ENCODE results near the gene PDE8B. TPM values are rescaled to one million over a fixed set of nuclear protein-coding genes. Genes with fewer than 3 reads are reported as not detected.

The PDE8B gene
- total RNA-seq, 1 donor from 2014 or later: not detected

DNA sequence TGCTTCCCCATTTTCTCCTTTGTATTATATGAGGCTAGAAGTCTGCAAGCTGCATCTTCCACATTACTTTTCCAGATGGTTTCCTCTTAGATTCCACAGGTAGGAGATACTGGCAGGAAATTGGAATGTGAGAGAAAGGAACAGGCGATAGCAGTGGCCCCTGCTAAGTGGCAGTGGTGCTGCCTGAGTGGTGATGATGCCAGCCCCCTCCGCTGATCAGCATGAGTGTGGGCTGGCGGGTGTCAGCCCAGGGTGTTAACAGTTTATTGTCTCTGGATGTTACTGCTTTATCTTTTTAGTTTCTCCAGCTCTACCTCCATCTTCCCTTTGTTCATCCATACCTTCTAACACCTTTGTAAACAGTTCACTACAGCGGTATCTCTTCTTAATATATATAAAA lies 13.2 kb downstream of the PDE8B start:
- CTCF ChIA-PET: no interaction called here
- Mint-ChIP-seq H3K9me3 (no peaks in the 10 kb centered on the region), H3K27me3 (peaks cover 17% of the 10 kb centered on the region), H3K36me3 (ENCODE audit: low read depth) (no peaks in the 10 kb centered on the region), H3K27ac (no peak overlapping the region), H3K4me3 (no peak overlapping the region), H3K4me1 (no peaks in the 10 kb centered on the region)
- intact Hi-C loops (cut with micrococcal nuclease): loop anchor here (10.0 kb wide), 1 partner anchor 271 kb away; the partner anchor contains the start of gene WDR41
- DNase-seq: no peak
- POLR2A ChIA-PET: no interaction called here
- no peak for ATAC-seq (ENCODE audit: low read depth)
- TF ChIP-seq, protein P1, sequence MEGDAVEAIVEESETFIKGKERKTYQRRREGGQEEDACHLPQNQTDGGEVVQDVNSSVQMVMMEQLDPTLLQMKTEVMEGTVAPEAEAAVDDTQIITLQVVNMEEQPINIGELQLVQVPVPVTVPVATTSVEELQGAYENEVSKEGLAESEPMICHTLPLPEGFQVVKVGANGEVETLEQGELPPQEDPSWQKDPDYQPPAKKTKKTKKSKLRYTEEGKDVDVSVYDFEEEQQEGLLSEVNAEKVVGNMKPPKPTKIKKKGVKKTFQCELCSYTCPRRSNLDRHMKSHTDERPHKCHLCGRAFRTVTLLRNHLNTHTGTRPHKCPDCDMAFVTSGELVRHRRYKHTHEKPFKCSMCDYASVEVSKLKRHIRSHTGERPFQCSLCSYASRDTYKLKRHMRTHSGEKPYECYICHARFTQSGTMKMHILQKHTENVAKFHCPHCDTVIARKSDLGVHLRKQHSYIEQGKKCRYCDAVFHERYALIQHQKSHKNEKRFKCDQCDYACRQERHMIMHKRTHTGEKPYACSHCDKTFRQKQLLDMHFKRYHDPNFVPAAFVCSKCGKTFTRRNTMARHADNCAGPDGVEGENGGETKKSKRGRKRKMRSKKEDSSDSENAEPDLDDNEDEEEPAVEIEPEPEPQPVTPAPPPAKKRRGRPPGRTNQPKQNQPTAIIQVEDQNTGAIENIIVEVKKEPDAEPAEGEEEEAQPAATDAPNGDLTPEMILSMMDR (IDR thresholded peaks at IDR 0.05): no peak

DNA sequence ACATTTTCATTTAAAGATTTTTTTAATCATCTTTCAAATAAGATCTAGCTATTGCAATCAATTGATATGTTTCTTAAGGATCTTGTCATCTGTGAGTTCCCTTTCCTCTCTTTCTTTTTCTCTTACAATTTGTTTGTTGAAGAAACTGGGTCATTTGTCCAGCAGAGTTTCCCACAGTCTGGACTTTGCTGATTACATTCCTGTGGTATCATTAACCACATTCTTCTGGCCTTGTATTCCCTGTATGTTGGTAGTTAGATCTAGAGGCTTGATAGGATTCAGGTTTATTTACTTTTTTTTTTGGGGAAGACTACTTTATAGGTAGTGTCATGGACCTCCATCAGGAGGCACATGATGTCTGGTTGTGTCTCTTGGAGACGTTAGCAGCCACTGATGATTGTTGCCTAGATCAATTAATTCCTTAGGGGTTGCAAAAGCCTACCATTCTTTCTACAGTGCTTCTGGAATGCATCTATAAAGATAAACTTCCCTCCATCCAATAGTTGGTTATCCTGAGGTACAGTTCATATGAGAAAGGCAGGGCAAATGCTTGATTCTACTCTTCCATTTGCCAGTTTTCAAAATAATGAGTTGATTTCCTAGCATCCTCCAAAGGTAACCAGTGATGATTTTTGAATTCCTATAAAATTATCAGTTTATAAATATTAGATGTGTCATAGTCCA lies 14.3 kb downstream of the PDE8B start:
- TF ChIP-seq, protein P1 (IDR thresholded peaks at IDR 0.05): no peak
- ATAC-seq (ENCODE audit: low read depth) (no peak), DNase-seq (no peak)
- intact Hi-C loops (cut with micrococcal nuclease): loop anchor here (10.0 kb wide), 1 partner anchor 270 kb away; the partner anchor contains the start of gene WDR41
- ChIA-PET CTCF (no interaction called here), POLR2A (no interaction called here)
- Mint-ChIP-seq H3K4me3 (no peak overlapping the region), H3K9me3 (peaks cover 3% of the 10 kb centered on the region), H3K27ac (no peak overlapping the region), H3K27me3 (peaks cover 12% of the 10 kb centered on the region), H3K4me1 (no peaks in the 10 kb centered on the region), H3K36me3 (ENCODE audit: low read depth) (no peaks in the 10 kb centered on the region)

DNA sequence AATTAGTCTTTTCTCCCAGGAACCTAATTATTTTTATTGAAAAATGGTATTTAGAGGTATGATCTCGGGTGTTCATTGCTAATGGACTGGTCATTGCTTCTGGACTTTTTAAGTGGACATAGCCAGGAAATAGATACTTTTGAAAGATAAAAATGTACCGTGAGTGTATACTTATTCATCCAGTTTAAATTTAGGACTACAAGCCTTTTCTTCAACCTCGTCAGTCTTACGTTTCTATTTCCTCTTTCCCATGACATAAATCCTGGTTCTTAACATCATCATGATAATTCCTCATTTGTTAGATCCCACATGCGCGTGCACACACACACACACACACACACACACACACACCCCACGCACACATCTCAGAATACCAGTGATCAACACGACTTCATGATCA lies 15.1 kb downstream of the PDE8B start:
- Mint-ChIP-seq H3K27ac (no peak overlapping the region), H3K4me3 (no peak overlapping the region), H3K4me1 (no peaks in the 10 kb centered on the region), H3K9me3 (peaks cover 6% of the 10 kb centered on the region), H3K27me3 (peaks cover 12% of the 10 kb centered on the region), H3K36me3 (ENCODE audit: low read depth) (no peaks in the 10 kb centered on the region)
- POLR2A ChIA-PET: no interaction called here
- CTCF ChIA-PET: no interaction called here
- ATAC-seq (ENCODE audit: low read depth): no peak
- TF ChIP-seq, protein P1 (IDR thresholded peaks at IDR 0.05): no peak
- intact Hi-C loops (cut with micrococcal nuclease): loop anchor here (10.0 kb wide), 1 partner anchor 269 kb away; the partner anchor contains the start of gene WDR41
- DNase-seq: no peak

DNA sequence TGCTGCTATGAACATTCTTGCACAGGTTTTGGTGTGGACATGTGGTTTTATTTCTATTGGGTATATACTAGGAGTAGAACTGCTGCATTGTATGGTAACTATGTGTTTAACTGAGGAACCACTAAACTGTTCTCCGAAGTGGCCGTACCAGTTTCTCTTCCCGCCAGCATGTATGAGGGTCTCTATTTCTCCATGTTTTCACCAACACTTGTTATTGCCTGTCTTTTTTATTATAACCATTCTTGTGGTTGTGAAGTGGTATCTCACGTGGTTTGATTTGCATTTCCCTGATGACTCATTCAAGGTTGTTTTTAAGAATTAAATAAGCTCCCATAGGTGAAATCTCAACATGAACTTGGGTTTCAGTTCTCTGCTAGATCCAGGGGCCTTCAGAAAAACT lies 19.4 kb downstream of the PDE8B start:
- Mint-ChIP-seq H3K27me3 (peaks cover 4% of the 10 kb centered on the region), H3K9me3 (peaks cover 6% of the 10 kb centered on the region), H3K4me1 (peaks cover 9% of the 10 kb centered on the region), H3K4me3 (no peak overlapping the region), H3K36me3 (ENCODE audit: low read depth) (no peaks in the 10 kb centered on the region), H3K27ac (no peak overlapping the region)
- ATAC-seq (ENCODE audit: low read depth) (no peak), DNase-seq (no peak)
- CTCF ChIA-PET: no interaction called here
- intact Hi-C loops (cut with micrococcal nuclease): loop anchor here (10.0 kb wide), 1 partner anchor 265 kb away; the partner anchor contains the start of gene WDR41
- POLR2A ChIA-PET: no interaction called here
- TF ChIP-seq, protein P1 (IDR thresholded peaks at IDR 0.05): no peak

DNA sequence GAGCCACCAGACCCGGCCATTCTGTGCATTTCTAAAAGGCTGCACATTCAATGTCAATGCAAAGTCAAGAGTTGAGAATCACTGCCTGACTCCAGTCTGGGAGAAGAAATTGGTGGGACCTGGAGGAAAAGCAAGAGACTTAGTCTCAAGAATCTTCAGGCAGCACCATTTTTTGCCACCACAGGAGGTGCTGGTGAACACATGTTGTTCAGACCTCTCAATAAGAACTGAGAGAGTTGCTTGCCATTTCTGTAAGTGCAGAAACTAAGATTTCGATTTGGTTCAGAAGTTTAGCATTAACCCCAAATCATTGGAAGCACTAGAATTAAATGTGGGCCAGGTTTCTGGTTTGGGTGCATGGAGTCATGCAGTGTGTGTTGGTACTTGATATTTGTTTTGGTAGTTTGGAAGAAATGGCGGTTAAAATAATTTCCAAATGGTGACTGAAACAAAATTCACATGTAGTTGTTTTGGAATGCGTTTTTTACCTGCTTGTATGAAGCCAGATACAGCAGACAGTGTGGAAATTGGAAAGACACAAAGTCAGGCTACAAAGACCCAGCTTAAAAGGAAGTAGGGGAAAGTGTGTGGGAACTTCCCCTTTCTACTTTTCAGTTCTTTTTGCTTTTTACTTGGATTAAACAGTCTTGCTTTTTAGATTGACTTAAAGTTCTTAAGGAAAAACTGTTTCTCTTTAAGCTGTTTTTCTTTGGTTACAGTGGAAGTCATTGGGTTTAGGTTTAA lies 20.4 kb downstream of the PDE8B start:
- Mint-ChIP-seq H3K4me3 (peak overlapping the region; percentile 42), H3K4me1 (peaks cover 9% of the 10 kb centered on the region), H3K27me3 (no peaks in the 10 kb centered on the region), H3K27ac (no peak overlapping the region), H3K9me3 (peaks cover 6% of the 10 kb centered on the region), H3K36me3 (ENCODE audit: low read depth) (no peaks in the 10 kb centered on the region)
- CTCF ChIA-PET: no interaction called here
- TF ChIP-seq, protein P1 (IDR thresholded peaks at IDR 0.05): no peak
- POLR2A ChIA-PET: no interaction called here
- DNase-seq: no peak
- no peak for ATAC-seq (ENCODE audit: low read depth)
- intact Hi-C loops (cut with micrococcal nuclease): no loop called here

All from activated B cell treated with CpG ODN at 0.5 μM for 24 hours (primary cell).